ENCODE results near the gene CGREF1. TPM values are rescaled to one million over a fixed set of nuclear protein-coding genes. Genes with fewer than 3 reads are reported as not detected.
"Not testable (repeated sequence)": the region's sequence is repeated elsewhere in the genome, so short reads cannot be mapped to it uniquely, and the experiment has no call there.

Gene CGREF1
- total RNA-seq, 5 donors from 2014 or later (not counting 1 experiment from before 2014, with no cell fraction given), result 0.21 to 1.1 (median 0.34) TPM; not detected in 1

DNA sequence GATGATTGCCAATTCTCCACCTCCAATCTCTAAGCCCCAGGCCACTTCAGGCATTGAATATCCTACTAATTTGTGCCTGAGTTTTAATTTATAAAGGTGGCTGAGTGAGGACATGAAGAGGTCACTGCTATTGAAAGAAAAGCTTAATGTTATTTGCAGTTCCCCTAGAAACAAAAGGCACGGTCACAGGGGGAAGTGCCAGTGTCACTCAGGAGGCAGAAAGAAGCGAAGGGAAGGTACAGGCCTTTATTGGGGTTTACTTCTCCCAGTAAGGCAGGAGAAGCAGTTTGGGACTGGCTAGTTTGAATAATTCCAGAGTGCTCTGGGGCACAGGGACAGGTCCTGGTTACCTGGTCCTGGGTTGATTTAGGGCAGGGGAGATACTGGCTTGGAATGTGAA is 3.0 kb upstream of the CGREF1 start:
- Mint-ChIP-seq H3K27me3 (peaks cover 13 to 31% of the 10 kb centered on the region in 2 donors), H3K27ac (no peak overlapping the region), H3K9me3 (no peaks in the 10 kb centered on the region), H3K36me3 (peaks cover 2% of the 10 kb centered on the region), H3K4me1 (peaks cover 10 to 23% (median 18%) of the 10 kb centered on the region in 3 donors), H3K4me3 (peak overlapping the region; percentile 31 to 95 (median 47))
- Histone ChIP-seq H3K36me3 (ENCODE audit: control insufficient read depth in 2 of 2, extremely low read depth in 1 of 2, insufficient read depth in 1 of 2, low read length in 1 of 2) (no peaks in the 10 kb centered on the region), H3K27ac (ENCODE audit: low read length) (no peak overlapping the region), H3K27me3 (replicated peaks in 1 of 2; ENCODE audit: control insufficient read depth in 2 of 2, extremely low read depth in 1 of 2, insufficient read depth in 2 of 2, low read length in 1 of 2) (peaks cover 3 to 24% of the 10 kb centered on the region in 2 experiments), H3K9me3 (no peaks in the 10 kb centered on the region), H3K4me1 (ENCODE audit: control insufficient read depth in 1 of 2, extremely low read depth in 1 of 2, insufficient read depth in 2 of 2, low read length in 2 of 2) (peaks cover 2 to 25% of the 10 kb centered on the region in 2 experiments), H3K4me3 (ENCODE audit: control insufficient read depth in 1 of 2, extremely low read depth in 1 of 2, low read length in 1 of 2) (no peak overlapping the region)
- DNase-seq, result no peak
- WGBS (ENCODE audit: insufficient coverage), result 89% methylated on average over 2 of the region's 2 CpGs
- ChIA-PET CTCF (no interaction called here), POLR2A (no interaction called here)
- no peak for ATAC-seq (replicated peaks in 1 of 4)

DNA sequence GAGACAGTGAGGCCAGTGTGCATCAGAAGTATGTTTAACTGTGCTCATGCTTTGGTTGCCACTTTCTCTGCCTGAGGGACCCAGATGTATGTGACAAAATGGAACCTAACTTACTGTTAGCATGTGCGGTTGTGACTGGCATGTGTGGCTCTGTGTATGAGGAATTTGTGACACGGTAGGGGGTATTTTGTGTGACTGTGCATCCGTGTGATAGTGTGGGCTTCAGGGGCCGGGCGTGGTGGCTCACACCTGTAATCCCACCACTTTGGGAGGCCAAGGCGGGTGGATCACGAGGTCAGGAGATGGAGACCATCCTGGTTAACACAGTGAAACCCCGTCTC is 372 bp upstream of the CGREF1 start:
- 86% methylated on average over 3 of the region's 8 CpGs for WGBS (ENCODE audit: insufficient coverage)

DNA sequence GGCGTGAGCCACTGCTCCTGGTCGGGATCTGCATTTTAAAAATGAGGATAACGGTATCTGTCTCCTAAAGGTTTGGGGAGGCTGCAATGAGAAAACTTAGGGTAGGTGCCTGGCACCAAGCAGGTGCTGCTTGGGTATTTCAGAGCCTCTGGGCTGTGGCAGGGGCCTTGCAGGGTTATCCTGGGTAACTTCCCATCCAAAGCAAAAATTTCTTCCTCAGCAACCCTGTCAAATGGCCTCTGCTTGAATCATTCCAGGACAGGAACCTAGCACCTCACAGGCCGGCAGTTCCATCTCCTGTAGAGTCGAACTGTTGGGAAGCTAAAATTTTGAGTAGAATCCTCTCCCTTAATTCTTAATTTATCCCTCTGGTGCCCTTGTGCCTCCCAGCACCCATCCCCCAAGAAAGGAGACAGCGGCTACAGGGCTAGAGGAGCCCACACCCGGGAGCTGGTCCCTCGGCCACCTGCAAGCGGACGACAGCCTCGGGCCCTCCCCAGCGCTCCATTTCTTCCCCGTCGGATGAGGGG is 868 bp downstream of the CGREF1 start:
- peaks cover 13 to 33% of the 10 kb centered on the region in 2 donors for H3K27me3 Mint-ChIP-seq
- H3K27ac ChIP-seq (ENCODE audit: low read length), result no peak overlapping the region
- peaks cover 5 to 15% (median 12%) of the 10 kb centered on the region in 3 donors for H3K4me1 Mint-ChIP-seq
- CTCF ChIA-PET, result no interaction called here
- H3K4me3 ChIP-seq (ENCODE audit: control insufficient read depth in 1 of 2, extremely low read depth in 1 of 2, low read length in 1 of 2), result peak overlapping the region in 1 of 2 donors; percentile 23
- peaks cover 3 to 28% of the 10 kb centered on the region in 2 experiments for H3K27me3 ChIP-seq (replicated peaks in 1 of 2; ENCODE audit: control insufficient read depth in 2 of 2, extremely low read depth in 1 of 2, insufficient read depth in 2 of 2, low read length in 1 of 2)
- POLR2A ChIA-PET, result no interaction called here
- H3K9me3 Mint-ChIP-seq, result no peaks in the 10 kb centered on the region
- no peaks in the 10 kb centered on the region for H3K9me3 ChIP-seq
- WGBS (ENCODE audit: insufficient coverage), result 55% methylated on average over 10 of the region's 14 CpGs
- H3K36me3 Mint-ChIP-seq, result peaks cover 2% of the 10 kb centered on the region
- H3K27ac Mint-ChIP-seq, result no peak overlapping the region
- ATAC-seq (replicated peaks in 1 of 4) (no peak), DNase-seq (no peak)
- peaks cover 0 to 15% of the 10 kb centered on the region in 2 experiments for H3K4me1 ChIP-seq (ENCODE audit: control insufficient read depth in 1 of 2, extremely low read depth in 1 of 2, insufficient read depth in 2 of 2, low read length in 2 of 2)
- no peaks in the 10 kb centered on the region for H3K36me3 ChIP-seq (ENCODE audit: control insufficient read depth in 2 of 2, extremely low read depth in 1 of 2, insufficient read depth in 1 of 2, low read length in 1 of 2)
- H3K4me3 Mint-ChIP-seq, result peak overlapping the region; percentile 31 to 49 (median 37)

More for the DNA sequence above, 372 bp upstream of the CGREF1 start:
- H3K36me3 Mint-ChIP-seq; H3K36me3 ChIP-seq (ENCODE audit: control insufficient read depth in 2 of 2, extremely low read depth in 1 of 2, insufficient read depth in 1 of 2, low read length in 1 of 2); CTCF ChIA-PET; POLR2A ChIA-PET; DNase-seq; ATAC-seq (replicated peaks in 1 of 4); H3K9me3 ChIP-seq; H3K9me3 Mint-ChIP-seq; H3K27ac ChIP-seq (ENCODE audit: low read length): not testable (repeated sequence)
- Mint-ChIP-seq H3K27ac (peak overlapping the region in 1 of 2 donors; percentile 43), H3K4me1 (peaks cover 10 to 23% (median 18%) of the 10 kb centered on the region in 3 donors), H3K27me3 (peaks cover 13 to 33% of the 10 kb centered on the region in 2 donors), H3K4me3 (peak overlapping the region; percentile 59 to 76 (median 71))
- Histone ChIP-seq H3K27me3 (replicated peaks in 1 of 2; ENCODE audit: control insufficient read depth in 2 of 2, extremely low read depth in 1 of 2, insufficient read depth in 2 of 2, low read length in 1 of 2) (peaks cover 3 to 28% of the 10 kb centered on the region in 2 experiments), H3K4me1 (ENCODE audit: control insufficient read depth in 1 of 2, extremely low read depth in 1 of 2, insufficient read depth in 2 of 2, low read length in 2 of 2) (peaks cover 2 to 25% of the 10 kb centered on the region in 2 experiments), H3K4me3 (ENCODE audit: control insufficient read depth in 1 of 2, extremely low read depth in 1 of 2, low read length in 1 of 2) (peak overlapping the region; percentile 25 to 39)

DNA sequence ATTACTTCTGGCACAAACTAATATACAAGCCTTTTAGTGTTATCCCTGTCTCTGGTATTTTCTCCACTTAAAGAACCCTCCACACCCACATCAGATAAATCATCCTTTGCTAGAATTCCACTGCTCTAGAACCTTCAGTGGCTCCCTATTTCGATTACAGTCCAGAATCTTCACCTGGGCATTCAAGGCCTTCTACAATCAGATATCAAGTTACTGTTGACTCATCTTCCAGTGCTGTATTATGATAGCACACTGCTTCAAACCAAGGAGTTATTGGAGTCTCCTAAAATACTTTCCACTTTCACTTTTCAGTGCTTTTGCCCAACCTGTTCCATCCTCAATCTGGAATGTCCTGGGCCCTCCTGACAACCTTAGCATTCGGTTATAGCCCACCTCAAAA is 3.4 kb downstream of the CGREF1 start:
- ATAC-seq (replicated peaks in 1 of 4) (no peak), DNase-seq (no peak)
- ChIA-PET CTCF (interaction anchor here in 1 of 2 donors (0.6 to 0.7 kb wide), 2 partner anchors 158 to 188 kb away, joined by 3 to 4 read pairs; no protein-coding TSS in a partner anchor), POLR2A (interaction anchor here in 1 of 2 donors (0.6 kb wide), 1 partner anchor 22 kb away, joined by 4 read pairs; no protein-coding TSS in a partner anchor)
- Mint-ChIP-seq H3K36me3 (peaks cover 2% of the 10 kb centered on the region), H3K9me3 (no peaks in the 10 kb centered on the region), H3K27me3 (peaks cover 13 to 30% of the 10 kb centered on the region in 2 donors), H3K27ac (no peak overlapping the region), H3K4me1 (peaks cover 0 to 10% (median 7%) of the 10 kb centered on the region in 3 donors), H3K4me3 (no peak overlapping the region)
- H3K4me1 ChIP-seq (ENCODE audit: control insufficient read depth in 1 of 2, extremely low read depth in 1 of 2, insufficient read depth in 2 of 2, low read length in 2 of 2), result peaks cover 0 to 10% of the 10 kb centered on the region in 2 experiments
- no peak overlapping the region for H3K4me3 ChIP-seq (ENCODE audit: control insufficient read depth in 1 of 2, extremely low read depth in 1 of 2, low read length in 1 of 2)
- H3K9me3 ChIP-seq, result no peaks in the 10 kb centered on the region
- H3K27ac ChIP-seq (ENCODE audit: low read length), result no peak overlapping the region
- WGBS (ENCODE audit: insufficient coverage), result 59% methylated on average over 2 of the region's 2 CpGs
- H3K36me3 ChIP-seq (ENCODE audit: control insufficient read depth in 2 of 2, extremely low read depth in 1 of 2, insufficient read depth in 1 of 2, low read length in 1 of 2), result no peaks in the 10 kb centered on the region
- peaks cover 3 to 27% of the 10 kb centered on the region in 2 experiments for H3K27me3 ChIP-seq (replicated peaks in 1 of 2; ENCODE audit: control insufficient read depth in 2 of 2, extremely low read depth in 1 of 2, insufficient read depth in 2 of 2, low read length in 1 of 2)

DNA sequence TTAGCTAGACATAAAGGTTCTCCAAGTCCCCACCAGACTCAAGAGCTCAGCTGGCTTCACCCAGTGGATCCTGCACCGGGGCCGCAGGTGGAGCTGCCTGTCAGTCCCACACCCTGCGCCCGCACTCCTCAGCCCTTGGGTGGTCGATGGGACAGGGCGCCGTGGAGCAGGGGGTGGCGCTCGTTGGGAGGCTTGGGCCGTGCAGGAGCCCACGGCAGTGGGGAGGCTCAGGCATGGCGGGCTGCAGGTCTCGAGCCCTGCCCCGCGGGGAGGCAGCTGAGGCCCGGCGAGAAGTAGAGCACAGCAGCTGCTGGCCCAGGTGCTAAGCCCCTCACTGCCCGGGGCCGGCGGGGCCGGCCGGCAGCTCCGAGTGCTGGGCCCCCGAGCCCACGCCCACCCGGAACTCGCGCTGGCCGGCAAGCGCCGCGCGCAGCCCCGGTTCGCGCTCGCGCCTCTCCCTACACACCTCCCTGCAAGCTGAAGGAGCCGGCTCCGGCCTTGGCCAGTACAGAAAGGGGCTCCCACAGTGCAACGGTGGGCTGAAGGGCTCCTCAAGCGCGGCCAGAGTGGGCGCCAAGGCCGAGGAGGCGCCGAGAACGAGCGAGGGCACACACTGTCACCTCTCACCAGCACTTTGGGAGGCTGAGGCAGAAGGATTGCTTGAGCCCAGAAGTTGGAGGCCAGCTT is 7.4 kb downstream of the CGREF1 start:
- POLR2A ChIA-PET, result interaction anchor here in 1 of 2 donors (0.5 kb wide), 1 partner anchor 96 kb away, joined by 3 read pairs; no protein-coding TSS in a partner anchor
- H3K9me3 ChIP-seq; CTCF ChIA-PET; H3K4me1 ChIP-seq (ENCODE audit: control insufficient read depth in 1 of 2, extremely low read depth in 1 of 2, insufficient read depth in 2 of 2, low read length in 2 of 2); H3K4me1 Mint-ChIP-seq; H3K27ac Mint-ChIP-seq; H3K36me3 Mint-ChIP-seq; H3K4me3 Mint-ChIP-seq; H3K36me3 ChIP-seq (ENCODE audit: control insufficient read depth in 2 of 2, extremely low read depth in 1 of 2, insufficient read depth in 1 of 2, low read length in 1 of 2); H3K27ac ChIP-seq (ENCODE audit: low read length); ATAC-seq (replicated peaks in 1 of 4); DNase-seq; H3K9me3 Mint-ChIP-seq; H3K4me3 ChIP-seq (ENCODE audit: control insufficient read depth in 1 of 2, extremely low read depth in 1 of 2, low read length in 1 of 2); H3K27me3 Mint-ChIP-seq: not testable (repeated sequence)
- WGBS (ENCODE audit: insufficient coverage), result 95% methylated on average over 38 of the region's 49 CpGs
- H3K27me3 ChIP-seq (replicated peaks in 1 of 2; ENCODE audit: control insufficient read depth in 2 of 2, extremely low read depth in 1 of 2, insufficient read depth in 2 of 2, low read length in 1 of 2), result peaks cover 0 to 11% of the 10 kb centered on the region in 2 experiments

DNA sequence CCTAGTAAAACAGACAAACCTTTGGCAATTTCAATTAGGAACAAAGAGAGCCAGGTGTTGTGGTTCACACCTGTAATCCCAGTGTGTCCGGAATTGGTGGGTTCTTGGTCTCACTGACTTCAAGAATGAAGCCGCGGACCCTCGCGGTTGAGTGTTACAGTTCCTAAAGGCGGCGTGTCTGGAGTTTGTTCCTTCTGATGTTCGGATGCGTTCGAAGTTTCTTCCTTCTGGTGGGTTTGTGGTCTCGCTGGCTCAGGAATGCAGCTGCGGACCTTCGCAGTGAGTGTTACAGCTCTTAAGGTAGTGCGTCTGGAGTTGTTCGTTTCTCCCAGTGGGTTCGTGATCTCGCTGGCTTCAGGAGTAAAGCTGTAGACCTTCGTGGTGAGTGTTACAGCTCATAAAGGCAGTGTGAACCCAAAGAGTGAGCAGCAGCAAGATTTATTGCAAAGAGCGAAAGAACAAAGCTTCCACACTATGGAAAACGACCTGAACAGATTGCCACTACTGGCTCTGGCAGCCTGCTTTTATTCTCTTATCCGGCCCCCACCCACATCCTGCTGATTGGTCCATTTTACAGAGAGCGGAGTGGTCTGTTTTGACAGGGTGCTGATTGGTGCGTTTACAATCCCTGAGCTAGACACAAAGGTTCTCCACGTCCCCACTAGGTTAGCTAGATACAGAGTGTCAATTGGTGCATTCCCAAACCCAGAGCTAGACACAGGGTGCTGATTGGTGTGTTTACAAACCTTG is 8.2 kb downstream of the CGREF1 start:
- H3K27me3 ChIP-seq (replicated peaks in 1 of 2; ENCODE audit: control insufficient read depth in 2 of 2, extremely low read depth in 1 of 2, insufficient read depth in 2 of 2, low read length in 1 of 2); H3K27ac Mint-ChIP-seq; H3K4me3 ChIP-seq (ENCODE audit: control insufficient read depth in 1 of 2, extremely low read depth in 1 of 2, low read length in 1 of 2); H3K4me3 Mint-ChIP-seq; H3K27ac ChIP-seq (ENCODE audit: low read length); DNase-seq; POLR2A ChIA-PET; H3K36me3 Mint-ChIP-seq; CTCF ChIA-PET; H3K4me1 ChIP-seq (ENCODE audit: control insufficient read depth in 1 of 2, extremely low read depth in 1 of 2, insufficient read depth in 2 of 2, low read length in 2 of 2); H3K4me1 Mint-ChIP-seq; H3K36me3 ChIP-seq (ENCODE audit: control insufficient read depth in 2 of 2, extremely low read depth in 1 of 2, insufficient read depth in 1 of 2, low read length in 1 of 2); H3K27me3 Mint-ChIP-seq; H3K9me3 Mint-ChIP-seq; ATAC-seq (replicated peaks in 1 of 4); H3K9me3 ChIP-seq: not testable (repeated sequence)
- 80% methylated on average over 18 of the region's 24 CpGs for WGBS (ENCODE audit: insufficient coverage)

All from T-cell (primary cell).